A549 (cell line): ENCODE results near the gene PPHLN1. TPM values are rescaled to one million over a fixed set of nuclear protein-coding genes. Genes with fewer than 3 reads are reported as not detected.

Source experiments
- ATAC-seq, 2 experiments: fragments of 200-7000 bp in 1 of 2; fragments of >200 bp in 1 of 2; cut with Nextera tagmentation in 1 of 2; cut with Tn5 transposase in 1 of 2; 3 replicates each; pipeline versions ENCODE4 v1.8.0 to v1.9.1; 2018 to 2020; ENCODE audit warnings: mild to moderate bottlenecking in 1 of 2, moderate library complexity in 1 of 2
- CTCF ChIA-PET: fragments of 300-600 bp; sonication (Branson Sonifier 250); formaldehyde crosslinking; extraction: SDS; loops from one replicate; lab custom pipeline; 2021; ENCODE audit warnings: antibody characterized with exemption, inconsistent platforms; lab: Yijun Ruan, JAX
- POLR2A ChIA-PET: fragments of 350-600 bp; formaldehyde crosslinking; extraction: SDS; loops from one replicate; lab custom pipeline; 2021; ENCODE audit warnings: antibody characterized with exemption, inconsistent platforms; lab: Yijun Ruan, JAX
- DNase-seq, 2 experiments: peaks; one replicate each; pipeline versions ENCODE4 v3.0.0 to v3.0.0-alpha.2; 2011 to 2016; ENCODE audit warnings: low read depth in 1 of 2, low spot score in 1 of 2
- FAIRE-seq: peaks from 2 replicates; lab custom pipeline; 2011; peaks lifted over from hg19 to GRCh38; lab: Jason Lieb, UNC
- H3K27ac ChIP-seq, 2 experiments: fragments of >200 bp; sonication (Bioruptor Twin); formaldehyde crosslinking; 3 replicates each; pipeline ENCODE4 v1.5.1; 2016 to 2017
- H3K4me1 ChIP-seq: fragments of >200 bp; sonication (Bioruptor Twin); formaldehyde crosslinking; 3 replicates; pipeline ENCODE4 v1.6.1; 2016
- H3K4me2 ChIP-seq: fragments of >200 bp; sonication (Bioruptor Twin); formaldehyde crosslinking; 3 replicates; pipeline ENCODE4 v1.6.1; 2016
- H3K4me3 ChIP-seq: fragments of >200 bp; sonication (Bioruptor Twin); formaldehyde crosslinking; 3 replicates; pipeline ENCODE4 v1.5.1; 2016
- H3K9me3 ChIP-seq: fragments of >200 bp; sonication (Bioruptor Twin); formaldehyde crosslinking; 3 replicates; pipeline ENCODE4 v1.6.1; 2016
- BHLHE40 ChIP-seq: IDR thresholded peaks from 2 replicates; pipeline ENCODE4 v1.6.1; 2012; ENCODE audit warnings: low read depth, low read length, inconsistent platforms
- CHD2 ChIP-seq: fragments of 150-350 bp; IDR thresholded peaks from 2 replicates; pipeline ENCODE4 v1.6.1; 2014; ENCODE audit warnings: low read length; ENCODE audit not compliant: partially characterized antibody
- EHF ChIP-seq: fragments of 250-450 bp; sonication (Bioruptor Pico); IDR thresholded peaks from 2 replicates; pipeline ENCODE4 v1.5.0; 2020; ENCODE audit warnings: mild to moderate bottlenecking
- EP300 ChIP-seq, 2 experiments: fragments of >200 bp; sonication (Bioruptor Twin); formaldehyde crosslinking; IDR thresholded peaks; 2 replicates in 1 of 2; 3 replicates in 1 of 2; pipeline ENCODE4 v1.6.1; 2016 to 2017
- HEYL ChIP-seq: fragments of 250-450 bp; sonication (Bioruptor Pico); IDR thresholded peaks from 2 replicates; pipeline ENCODE4 v1.8.0; 2021; ENCODE audit warnings: mild to moderate bottlenecking, moderate library complexity
- HOXB13 ChIP-seq: fragments of 250-450 bp; sonication (Bioruptor Pico); IDR thresholded peaks from 2 replicates; pipeline ENCODE4 v1.5.0; 2020; ENCODE audit warnings: low read depth, mild to moderate bottlenecking, moderate library complexity
- HOXB5 ChIP-seq: fragments of 250-450 bp; sonication (Bioruptor Pico); IDR thresholded peaks from 2 replicates; pipeline ENCODE4 v1.5.0; 2020; ENCODE audit warnings: mild to moderate bottlenecking, moderate library complexity
- JUN ChIP-seq, 2 experiments: fragments of >200 bp; sonication (Bioruptor Twin); formaldehyde crosslinking; IDR thresholded peaks; 2 replicates in 1 of 2; 3 replicates in 1 of 2; pipeline ENCODE4 v1.6.1; 2016 to 2017
- JUNB ChIP-seq: fragments of >200 bp; sonication (Bioruptor Twin); formaldehyde crosslinking; IDR thresholded peaks from 2 replicates; pipeline ENCODE4 v1.6.1; 2016
- MAFK ChIP-seq: fragments of 450-650 bp; IDR thresholded peaks from 2 replicates; pipeline ENCODE4 v1.6.1; 2014; ENCODE audit not compliant: partially characterized antibody
- MYC ChIP-seq: IDR thresholded peaks from 2 replicates; pipeline ENCODE4 v1.6.1; 2012; ENCODE audit warnings: mild to moderate bottlenecking, inconsistent platforms, low read length, improper control_type of control experiment, borderline replicate concordance
- NFE2L2 ChIP-seq: fragments of 150-350 bp; conservative IDR thresholded peaks from 2 replicates; pipeline ENCODE4 v1.6.1; 2014; ENCODE audit warnings: low read length
- PBX3 ChIP-seq: IDR thresholded peaks from 2 replicates; pipeline ENCODE4 v1.6.1; 2012
- PHF8 ChIP-seq: fragments of 200-600 bp; sonication (generic); IDR thresholded peaks from 2 replicates; pipeline ENCODE4 v1.6.1; 2016; ENCODE audit warnings: low read depth, mild to moderate bottlenecking, antibody characterized with exemption, moderate library complexity, borderline replicate concordance
- POLR2AphosphoS2 ChIP-seq: conservative IDR thresholded peaks from 2 replicates; pipeline ENCODE4 v1.6.1; 2012; ENCODE audit warnings: low read length, improper control_type of control experiment, inconsistent platforms
- RARB ChIP-seq: fragments of 250-450 bp; sonication (Bioruptor Pico); IDR thresholded peaks from 2 replicates; pipeline ENCODE4 v1.8.0; 2021; ENCODE audit warnings: mild to moderate bottlenecking, moderate library complexity
- RFX5 ChIP-seq: fragments of 450-650 bp; IDR thresholded peaks from 2 replicates; pipeline ENCODE4 v1.7.1; 2014; ENCODE audit warnings: antibody characterized with exemption, mild to moderate bottlenecking, moderate library complexity
- ZNF302 ChIP-seq: fragments of 250-450 bp; sonication (Bioruptor Pico); IDR thresholded peaks from 2 replicates; pipeline ENCODE4 v1.9.0; 2021; ENCODE audit warnings: inconsistent platforms, mild to moderate bottlenecking, moderate library complexity
- WGBS: methylation state at CpG from one replicate; pipeline ENCODE4 v1.1.6; 2017; ENCODE audit errors: missing lambda C conversion rate; 5-methylcytosine and 5-hydroxymethylcytosine counted together
- polyA plus RNA-seq, 4 experiments: library from polyadenylated mRNA; depleted of rRNA in 3 of 4; stranded (reverse); fragments of >200 nt; fragmentation: RNase III in 1 of 4; extraction: RNeasy Plus Mini Kit Qiagen cat#74134 plus additional on column Dnase treatment in 1 of 4; gene quantifications; 2 replicates in 3 of 4; 3 replicates in 1 of 4; pipeline ENCODE4 v1.2.3, GENCODE V29; 2011 to 2017
- TF ChIP-seq, protein P1 (sequence below): fragments of 250-450 bp; sonication (Bioruptor Pico); IDR thresholded peaks from 2 replicates; pipeline ENCODE4 v1.5.0; 2021; ENCODE audit warnings: mild to moderate bottlenecking, moderate library complexity, borderline replicate concordance
- TF ChIP-seq, protein P2 (sequence below): fragments of >200 bp; sonication (Bioruptor Twin); formaldehyde crosslinking; IDR thresholded peaks from 3 replicates; pipeline ENCODE4 v1.5.1; 2016
- TF ChIP-seq, protein P3 (sequence below): IDR thresholded peaks from 2 replicates; pipeline ENCODE4 v1.6.1; 2012

The PPHLN1 gene
- polyA plus RNA-seq, 2 of the 4 experiments (the other 2 are of a cell fraction), result 55.5 to 135 TPM

DNA sequence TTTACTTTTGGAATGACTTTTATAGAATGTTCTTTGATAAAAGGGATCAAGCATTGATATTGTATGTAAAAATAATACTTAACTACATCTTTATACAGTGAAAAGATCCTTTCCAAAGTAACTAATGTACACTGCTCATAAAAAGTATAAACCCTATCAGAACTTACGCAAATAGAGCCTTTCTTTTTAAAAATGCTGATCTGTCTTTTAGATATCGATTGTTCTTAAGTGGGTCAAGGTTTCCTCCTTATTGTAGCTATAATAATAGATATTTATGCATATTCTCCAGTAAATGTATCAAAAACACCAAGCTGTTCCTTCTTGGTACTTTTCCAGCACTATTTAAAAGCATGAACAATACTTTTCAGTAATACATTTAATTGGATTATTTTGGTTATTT lies 68.5 kb downstream of the PPHLN1 start:
- WGBS, result 96% methylated on average over 2 of the region's 2 CpGs
- no peak for ATAC-seq
- no peaks in the 10 kb centered on the region for H3K4me1 ChIP-seq
- DNase-seq, result no peak
- no peak for TF ChIP-seq POLR2AphosphoS2
- no peak for TF ChIP-seq BHLHE40
- peak; percentile 42 for TF ChIP-seq MAFK
- no peak for TF ChIP-seq EP300 (IDR thresholded peaks at IDR 0.05)
- no peak overlapping the region for H3K27ac ChIP-seq
- H3K4me2 ChIP-seq, result no peak overlapping the region
- ChIA-PET POLR2A (no interaction called here), CTCF (interaction anchor here (1.7 kb wide), 1 partner anchor 88 kb away, joined by 3 read pairs; no protein-coding TSS in a partner anchor)
- H3K4me3 ChIP-seq, result no peak overlapping the region
- no peaks in the 10 kb centered on the region for H3K9me3 ChIP-seq
- FAIRE-seq, result no peak

DNA sequence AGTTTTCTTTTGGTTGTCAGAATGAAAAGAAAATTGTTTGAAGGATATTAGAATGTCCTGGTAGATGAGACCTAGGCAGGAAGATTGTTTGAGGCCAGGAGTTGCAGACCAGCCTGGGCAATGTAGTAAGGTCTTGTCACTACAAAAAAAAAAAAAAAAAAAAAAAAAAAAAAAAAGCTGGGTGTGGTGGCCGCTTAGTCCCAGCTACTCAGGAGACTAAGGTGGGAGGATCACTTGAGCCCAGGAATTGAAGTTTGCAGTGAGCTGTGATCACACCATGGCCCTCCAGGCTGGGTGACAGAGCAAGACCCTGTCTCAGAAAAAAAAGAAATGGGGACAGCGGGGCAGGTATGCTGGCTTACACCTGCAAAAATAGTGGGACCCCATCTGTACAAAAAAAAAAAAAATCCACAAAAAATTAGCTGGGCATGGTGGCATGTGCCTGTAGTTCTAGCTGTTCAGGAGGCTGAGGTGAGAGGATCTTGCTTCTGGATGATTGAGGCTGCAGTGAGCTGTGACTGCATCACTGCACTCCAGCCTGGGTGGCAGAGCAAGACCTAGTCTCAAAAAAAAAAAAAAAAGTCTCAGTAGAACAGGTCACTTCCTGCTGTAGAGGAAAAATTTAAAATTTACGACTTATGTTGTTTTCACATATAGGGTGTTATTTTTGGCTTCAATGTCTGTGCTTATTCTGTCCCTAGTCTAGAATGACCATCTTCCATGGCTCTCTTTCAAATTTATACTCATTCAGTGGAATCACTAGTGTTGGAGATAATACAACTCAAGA lies 70.7 kb downstream of the PPHLN1 start:
- no peak for TF ChIP-seq MYC
- TF ChIP-seq HOXB5 (CRISPR knock-in tag), result no peak
- TF ChIP-seq RARB (CRISPR knock-in tag), result no peak
- no peak for TF ChIP-seq HEYL (CRISPR knock-in tag)
- no peak for TF ChIP-seq JUN (IDR thresholded peaks at IDR 0.05)
- no peak for TF ChIP-seq JUNB
- no peak for TF ChIP-seq EHF
- H3K4me3 ChIP-seq, result no peak overlapping the region
- POLR2A ChIA-PET, result no interaction called here
- WGBS, result 89% methylated on average over 3 of the region's 3 CpGs
- H3K4me2 ChIP-seq, result no peak overlapping the region
- FAIRE-seq (no peak), ATAC-seq (no peak), DNase-seq (no peak)
- 0 out of 3 replicates have a peak, but pooled peaks cover under 1% of the 10 kb centered on the region for H3K9me3 ChIP-seq
- no peaks in the 10 kb centered on the region for H3K4me1 ChIP-seq
- CTCF ChIA-PET, result interaction anchor here (0.7 to 1.1 kb wide), 3 partner anchors 28 to 166 kb away, joined by 3 read pairs; no protein-coding TSS in a partner anchor
- no peak overlapping the region for H3K27ac ChIP-seq

- H3K9me3 ChIP-seq, result 0 out of 3 replicates have a peak, but pooled peaks cover 3% of the 10 kb centered on the region
- no peak for TF ChIP-seq JUN (IDR thresholded peaks at IDR 0.05)
- TF ChIP-seq EP300 (IDR thresholded peaks at IDR 0.05), result no peak
- TF ChIP-seq, protein P1, sequence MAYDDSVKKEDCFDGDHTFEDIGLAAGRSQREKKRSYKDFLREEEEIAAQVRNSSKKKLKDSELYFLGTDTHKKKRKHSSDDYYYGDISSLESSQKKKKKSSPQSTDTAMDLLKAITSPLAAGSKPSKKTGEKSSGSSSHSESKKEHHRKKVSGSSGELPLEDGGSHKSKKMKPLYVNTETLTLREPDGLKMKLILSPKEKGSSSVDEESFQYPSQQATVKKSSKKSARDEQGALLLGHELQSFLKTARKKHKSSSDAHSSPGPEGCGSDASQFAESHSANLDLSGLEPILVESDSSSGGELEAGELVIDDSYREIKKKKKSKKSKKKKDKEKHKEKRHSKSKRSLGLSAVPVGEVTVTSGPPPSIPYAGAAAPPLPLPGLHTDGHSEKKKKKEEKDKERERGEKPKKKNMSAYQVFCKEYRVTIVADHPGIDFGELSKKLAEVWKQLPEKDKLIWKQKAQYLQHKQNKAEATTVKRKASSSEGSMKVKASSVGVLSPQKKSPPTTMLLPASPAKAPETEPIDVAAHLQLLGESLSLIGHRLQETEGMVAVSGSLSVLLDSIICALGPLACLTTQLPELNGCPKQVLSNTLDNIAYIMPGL, result no peak
- TF ChIP-seq PHF8, result no peak
- TF ChIP-seq PBX3, result no peak
- TF ChIP-seq ZNF302, result no peak
- no peak for TF ChIP-seq CHD2
- TF ChIP-seq HOXB13, result no peak
- TF ChIP-seq, protein P2, sequence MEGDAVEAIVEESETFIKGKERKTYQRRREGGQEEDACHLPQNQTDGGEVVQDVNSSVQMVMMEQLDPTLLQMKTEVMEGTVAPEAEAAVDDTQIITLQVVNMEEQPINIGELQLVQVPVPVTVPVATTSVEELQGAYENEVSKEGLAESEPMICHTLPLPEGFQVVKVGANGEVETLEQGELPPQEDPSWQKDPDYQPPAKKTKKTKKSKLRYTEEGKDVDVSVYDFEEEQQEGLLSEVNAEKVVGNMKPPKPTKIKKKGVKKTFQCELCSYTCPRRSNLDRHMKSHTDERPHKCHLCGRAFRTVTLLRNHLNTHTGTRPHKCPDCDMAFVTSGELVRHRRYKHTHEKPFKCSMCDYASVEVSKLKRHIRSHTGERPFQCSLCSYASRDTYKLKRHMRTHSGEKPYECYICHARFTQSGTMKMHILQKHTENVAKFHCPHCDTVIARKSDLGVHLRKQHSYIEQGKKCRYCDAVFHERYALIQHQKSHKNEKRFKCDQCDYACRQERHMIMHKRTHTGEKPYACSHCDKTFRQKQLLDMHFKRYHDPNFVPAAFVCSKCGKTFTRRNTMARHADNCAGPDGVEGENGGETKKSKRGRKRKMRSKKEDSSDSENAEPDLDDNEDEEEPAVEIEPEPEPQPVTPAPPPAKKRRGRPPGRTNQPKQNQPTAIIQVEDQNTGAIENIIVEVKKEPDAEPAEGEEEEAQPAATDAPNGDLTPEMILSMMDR, result no peak
- TF ChIP-seq NFE2L2, result no peak
- TF ChIP-seq, protein P3, sequence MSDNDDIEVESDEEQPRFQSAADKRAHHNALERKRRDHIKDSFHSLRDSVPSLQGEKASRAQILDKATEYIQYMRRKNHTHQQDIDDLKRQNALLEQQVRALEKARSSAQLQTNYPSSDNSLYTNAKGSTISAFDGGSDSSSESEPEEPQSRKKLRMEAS, result no peak
- no peak for TF ChIP-seq RFX5
- TF ChIP-seq, all 56 proteins: peak for 0
- Histone ChIP-seq H3K27ac (no peak overlapping the region), H3K4me1 (no peaks in the 10 kb centered on the region), H3K4me3 (no peak overlapping the region), H3K4me2 (no peak overlapping the region)
- ATAC-seq (no peak), DNase-seq (no peak), FAIRE-seq (no peak)
- ChIA-PET POLR2A (no interaction called here), CTCF (no interaction called here)
Observed at GRCh38 chr12:42402821-42403411, 76.9 kb downstream of the PPHLN1 start.
